Stomach (tissue), 9 donors: ENCODE results near the gene CCDC157. TPM values are rescaled to one million over a fixed set of nuclear protein-coding genes. Genes with fewer than 3 reads are reported as not detected.

ENCODE experiments used
- DNase-seq, 2 donors: peaks; one replicate each; pipeline versions ENCODE4 v3.0.0 to v3.0.0-alpha.2; 2013 to 2019
- H3K27ac ChIP-seq, 5 donors: fragments of 200-600 bp in 4 of 5; sonication (generic) in 4 of 5; one replicate each; pipeline ENCODE4 v1.5.1; 2013 to 2019; ENCODE audit warnings: mild to moderate bottlenecking in 1 of 5, moderate library complexity in 1 of 5
- H3K27me3 ChIP-seq, 3 donors: fragments of 200-600 bp; sonication (generic); one replicate each; pipeline ENCODE4 v1.5.1; 2017 to 2019; ENCODE audit warnings: mixed run types in 1 of 3
- H3K36me3 ChIP-seq, 4 donors: fragments of 200-600 bp; sonication (generic); 1 replicate in 3 of 4; 2 replicates in 1 of 4; pipeline ENCODE4 v1.5.1; 2016 to 2019
- H3K4me1 ChIP-seq, 4 donors: fragments of 200-600 bp; sonication (generic); one replicate each; pipeline ENCODE4 v1.5.1; 2016 to 2019
- H3K4me3 ChIP-seq, 4 donors: fragments of 200-600 bp; sonication (generic) in 3 of 4; one replicate each; pipeline ENCODE4 v1.5.1; 2016 to 2019; ENCODE audit warnings: mild to moderate bottlenecking in 1 of 4
- H3K9me3 ChIP-seq, 4 donors: fragments of 200-600 bp; sonication (generic); one replicate each; pipeline ENCODE4 v1.5.1; 2016 to 2019
- EP300 ChIP-seq: sonication (generic); formaldehyde crosslinking; IDR thresholded peaks from one replicate; pipeline ENCODE4 v1.6.1; 2017; ENCODE audit warnings: antibody characterized with exemption
- POLR2A ChIP-seq, 4 donors: fragments of 450-650 bp; IDR thresholded peaks; one replicate each; pipeline ENCODE4 v1.6.1; 2016; ENCODE audit warnings: antibody characterized with exemption in 4 of 4, control low read depth in 2 of 4, mild to moderate bottlenecking in 1 of 4, moderate library complexity in 1 of 4
- POLR2AphosphoS5 ChIP-seq, 3 donors: sonication (generic); formaldehyde crosslinking; IDR thresholded peaks; one replicate each; pipeline ENCODE4 v1.6.1; 2016; ENCODE audit warnings: antibody characterized with exemption in 3 of 3
- WGBS, 5 donors: extraction: QIAGEN DNeasy Blood & Tissue Kit in 3 of 5; methylation state at CpG; one replicate each; pipeline versions ENCODE4 v1.1.5 to v1.1.7; 2013 to 2018; 5-methylcytosine and 5-hydroxymethylcytosine counted together
- intact Hi-C: fragments of 100-400 bp; cut with DNase I; formaldehyde crosslinking; loops from one replicate; pipeline ENCODE4 v1.15.1; 2023; ENCODE audit warnings: low total_unique reads
- polyA plus RNA-seq, 3 donors: library from polyadenylated mRNA; stranded (reverse); fragments of 200-250 nt; gene quantifications; one replicate each; pipeline ENCODE4 v1.2.3, GENCODE V29; 2013
- total RNA-seq, 5 donors: library from RNA; depleted of rRNA; stranded (reverse); fragments of >200 nt; gene quantifications; one replicate each; pipeline versions ENCODE4 v1.1.0 to v1.2.3, GENCODE V29; 2014 to 2016
- TF ChIP-seq, protein P1 (sequence below), 7 experiments: fragments of 450-650 bp in 4 of 7; fragments of 200-600 bp in 3 of 7; sonication (generic) in 3 of 7; IDR thresholded peaks; one replicate each; pipeline ENCODE4 v1.5.1; 2016 to 2019; ENCODE audit warnings: antibody characterized with exemption in 7 of 7, control low read depth in 2 of 7, mild to moderate bottlenecking in 1 of 7
- donor health status: healthy with polysubstance abuse.
- donor health status: Bipolar disorder and iron deficiency.
- donor health status: healthy.

The CCDC157 gene
- total and polyA plus RNA-seq, 8 donors = 0.73 to 9.0 (median 2.2) TPM; not detected in 1

GRCh38 chr22:30408388-30409102 is 51.7 kb downstream of the CCDC157 start:
- no peaks in the 10 kb centered on the region for H3K4me1 ChIP-seq
- H3K27ac ChIP-seq = no peak overlapping the region
- TF ChIP-seq, protein P1, sequence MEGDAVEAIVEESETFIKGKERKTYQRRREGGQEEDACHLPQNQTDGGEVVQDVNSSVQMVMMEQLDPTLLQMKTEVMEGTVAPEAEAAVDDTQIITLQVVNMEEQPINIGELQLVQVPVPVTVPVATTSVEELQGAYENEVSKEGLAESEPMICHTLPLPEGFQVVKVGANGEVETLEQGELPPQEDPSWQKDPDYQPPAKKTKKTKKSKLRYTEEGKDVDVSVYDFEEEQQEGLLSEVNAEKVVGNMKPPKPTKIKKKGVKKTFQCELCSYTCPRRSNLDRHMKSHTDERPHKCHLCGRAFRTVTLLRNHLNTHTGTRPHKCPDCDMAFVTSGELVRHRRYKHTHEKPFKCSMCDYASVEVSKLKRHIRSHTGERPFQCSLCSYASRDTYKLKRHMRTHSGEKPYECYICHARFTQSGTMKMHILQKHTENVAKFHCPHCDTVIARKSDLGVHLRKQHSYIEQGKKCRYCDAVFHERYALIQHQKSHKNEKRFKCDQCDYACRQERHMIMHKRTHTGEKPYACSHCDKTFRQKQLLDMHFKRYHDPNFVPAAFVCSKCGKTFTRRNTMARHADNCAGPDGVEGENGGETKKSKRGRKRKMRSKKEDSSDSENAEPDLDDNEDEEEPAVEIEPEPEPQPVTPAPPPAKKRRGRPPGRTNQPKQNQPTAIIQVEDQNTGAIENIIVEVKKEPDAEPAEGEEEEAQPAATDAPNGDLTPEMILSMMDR (IDR thresholded peaks at IDR 0.05) = no peak
- no peak for TF ChIP-seq POLR2AphosphoS5 (IDR thresholded peaks at IDR 0.05)
- TF ChIP-seq EP300 = no peak
- TF ChIP-seq POLR2A (IDR thresholded peaks at IDR 0.05) = no peak
- no peak overlapping the region for H3K4me3 ChIP-seq
- no peaks in the 10 kb centered on the region for H3K27me3 ChIP-seq
- no peaks in the 10 kb centered on the region for H3K9me3 ChIP-seq
- WGBS, 5 donors = 79 to 90% (median 86%) methylated on average over 13 of the region's 13 CpGs
- intact Hi-C loops = no loop called here
- peaks cover 4 to 83% (median 72%) of the 10 kb centered on the region in 4 donors for H3K36me3 ChIP-seq
- no peak for DNase-seq

DNA sequence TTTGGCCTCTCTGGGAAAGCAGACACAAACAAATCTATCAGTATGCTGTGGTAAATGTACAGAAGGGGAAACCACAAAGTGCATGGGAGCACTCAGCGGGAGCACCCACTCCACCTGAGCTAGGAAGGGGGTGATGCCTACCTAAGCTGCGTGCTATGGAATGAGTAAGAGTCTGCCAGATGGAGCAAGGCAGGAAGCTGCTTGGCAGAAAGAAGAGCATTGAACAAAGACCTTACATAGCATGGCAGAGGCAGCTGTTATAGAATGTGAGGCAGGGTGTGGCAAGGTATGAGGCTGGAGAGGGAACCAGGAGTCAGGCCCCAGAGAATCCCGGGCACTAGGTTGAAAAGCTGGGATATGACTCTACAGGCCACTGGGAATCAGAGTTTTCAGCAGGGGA is 55.0 kb downstream of the CCDC157 start:
- no peak for DNase-seq
- Histone ChIP-seq H3K27ac (no peak overlapping the region), H3K4me3 (no peak overlapping the region), H3K27me3 (no peaks in the 10 kb centered on the region), H3K4me1 (peaks cover 3 to 12% (median 8%) of the 10 kb centered on the region in 4 donors), H3K9me3 (no peaks in the 10 kb centered on the region), H3K36me3 (peaks cover 14 to 98% (median 90%) of the 10 kb centered on the region in 4 donors)
- TF ChIP-seq POLR2A (IDR thresholded peaks at IDR 0.05) = no peak
- no peak for TF ChIP-seq EP300
- no peak for TF ChIP-seq POLR2AphosphoS5 (IDR thresholded peaks at IDR 0.05)
- intact Hi-C loops = no loop called here
- WGBS, 5 donors = 75 to 83% (median 79%) methylated on average over 3 of the region's 3 CpGs

GRCh38 chr22:30413001-30413400 is 56.2 kb downstream of the CCDC157 start:
- 86 to 93% (median 90%) methylated on average over 4 of the region's 4 CpGs for WGBS, 5 donors
- TF ChIP-seq, protein P1 (IDR thresholded peaks at IDR 0.05) = no peak
- TF ChIP-seq POLR2AphosphoS5 (IDR thresholded peaks at IDR 0.05) (no peak), EP300 (no peak), POLR2A (IDR thresholded peaks at IDR 0.05) (no peak)
- Histone ChIP-seq H3K4me1 (peaks cover 9 to 24% (median 18%) of the 10 kb centered on the region in 4 donors), H3K4me3 (no peak overlapping the region), H3K9me3 (no peaks in the 10 kb centered on the region), H3K36me3 (peaks cover 14 to 98% (median 90%) of the 10 kb centered on the region in 4 donors), H3K27ac (no peak overlapping the region), H3K27me3 (no peaks in the 10 kb centered on the region)
- intact Hi-C loops = no loop called here
- no peak for DNase-seq

DNA sequence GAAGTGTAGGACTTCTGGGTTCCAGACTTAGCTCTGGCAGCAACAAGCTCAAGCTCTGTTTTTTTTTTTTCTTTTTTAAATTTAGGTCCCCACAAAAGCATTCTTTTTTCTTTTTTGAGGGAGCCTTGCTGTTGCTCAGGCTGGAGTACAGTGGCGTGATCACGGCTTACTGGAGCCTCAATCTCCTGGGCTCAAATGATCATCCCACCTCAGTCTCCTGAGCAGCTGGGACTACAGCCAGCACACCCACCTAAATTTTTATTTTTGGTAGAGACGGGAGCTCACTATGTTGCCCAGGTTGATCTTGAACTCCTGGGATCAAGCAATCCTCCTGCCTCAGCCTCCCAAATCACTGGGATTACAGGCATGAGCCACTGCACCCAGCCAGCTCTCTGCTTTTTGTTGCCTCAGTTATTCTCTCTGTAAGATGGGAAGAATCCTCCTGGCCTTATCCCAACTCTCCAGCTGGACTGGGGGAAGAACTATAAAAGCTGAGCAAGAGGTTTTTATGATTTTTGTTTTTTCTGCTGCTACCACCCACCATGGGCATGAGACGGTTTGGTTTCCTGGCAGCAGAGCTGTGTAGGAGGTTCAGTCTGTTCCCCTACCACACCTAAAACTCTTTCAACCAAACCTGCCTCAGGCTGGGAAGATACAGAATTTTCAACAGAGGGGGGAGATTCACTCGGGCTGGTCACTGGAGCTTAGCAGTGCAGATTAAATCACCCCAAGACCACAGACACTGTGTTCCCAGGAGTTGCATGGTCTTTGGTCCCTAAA is 57.1 kb downstream of the CCDC157 start:
- peaks cover 15 to 33% (median 24%) of the 10 kb centered on the region in 4 donors for H3K4me1 ChIP-seq
- no peak overlapping the region for H3K4me3 ChIP-seq
- 79 to 88% (median 86%) methylated on average over 5 of the region's 5 CpGs for WGBS, 5 donors
- H3K36me3 ChIP-seq = peaks cover 10 to 98% (median 90%) of the 10 kb centered on the region in 4 donors
- H3K27me3 ChIP-seq = no peaks in the 10 kb centered on the region
- intact Hi-C loops = no loop called here
- DNase-seq = no peak
- no peaks in the 10 kb centered on the region for H3K9me3 ChIP-seq
- TF ChIP-seq POLR2A (IDR thresholded peaks at IDR 0.05) = no peak
- TF ChIP-seq POLR2AphosphoS5 (IDR thresholded peaks at IDR 0.05) = no peak
- TF ChIP-seq, protein P1 (IDR thresholded peaks at IDR 0.05) = no peak
- no peak for TF ChIP-seq EP300
- no peak overlapping the region for H3K27ac ChIP-seq
